Hematopoietic multipotent progenitor cell treated with erythropoietin and hydrocortisone succinate and interleukin-3 and kit ligand, for 15 days (in vitro differentiated cells): ENCODE data around the gene ATF2.
"Not testable (repeated sequence)": the region's sequence is repeated elsewhere in the genome, so short reads cannot be mapped to it uniquely, and the experiment has no call there.

ENCODE experiments used
- DNase-seq: peaks from one replicate; pipeline ENCODE4 v3.0.0-alpha.2; 2015; ENCODE audit warnings: low spot score

ATF2 gene

DNA sequence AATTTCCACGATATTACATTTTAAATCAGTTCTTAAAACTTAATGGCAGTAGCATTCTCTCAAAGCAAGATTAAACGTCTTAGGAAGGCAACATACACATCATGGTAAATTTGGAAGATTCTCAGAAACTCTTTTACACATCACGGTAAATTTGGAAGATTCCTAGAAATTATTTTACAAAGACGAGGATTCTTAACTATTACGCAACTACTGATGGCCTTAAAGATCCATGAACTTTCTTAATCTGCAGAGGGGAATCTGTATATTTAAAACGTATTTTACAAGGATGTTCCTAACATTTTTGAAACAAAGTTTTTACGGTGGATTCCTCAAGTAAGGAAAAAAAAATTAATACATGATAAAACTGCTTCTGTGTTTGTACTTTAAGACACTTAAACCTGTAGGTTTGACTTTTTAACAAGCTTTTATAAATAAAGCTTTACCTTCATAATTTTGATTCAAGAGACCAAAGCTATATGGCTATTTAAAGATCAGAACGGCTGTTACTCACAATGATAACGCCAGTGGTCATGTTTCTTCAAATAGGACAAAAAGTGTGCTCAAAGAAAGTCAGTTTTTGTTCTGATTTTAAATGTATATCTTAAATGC, 1.7 kb downstream of the ATF2 start:
- no peak for DNase-seq

DNA sequence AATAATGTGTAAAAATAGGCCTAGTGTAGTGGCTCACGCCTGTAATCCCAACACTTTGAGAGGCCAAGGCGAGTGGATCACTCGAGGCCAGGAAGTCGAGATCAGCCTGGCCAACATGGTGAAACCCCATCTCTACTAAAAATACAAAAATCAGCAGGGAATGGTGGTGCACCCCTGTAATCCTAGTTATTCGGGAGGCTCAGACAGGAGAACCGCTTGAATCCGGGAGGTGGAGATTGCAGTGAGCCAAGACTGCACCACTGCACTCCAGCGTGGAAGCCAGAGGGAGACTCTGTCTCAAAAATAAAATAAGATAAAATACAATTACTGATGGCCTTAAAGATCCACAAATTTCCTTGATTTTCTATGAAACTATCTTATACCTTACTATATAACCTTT, 3.8 kb downstream of the ATF2 start:
- DNase-seq = no peak

DNA sequence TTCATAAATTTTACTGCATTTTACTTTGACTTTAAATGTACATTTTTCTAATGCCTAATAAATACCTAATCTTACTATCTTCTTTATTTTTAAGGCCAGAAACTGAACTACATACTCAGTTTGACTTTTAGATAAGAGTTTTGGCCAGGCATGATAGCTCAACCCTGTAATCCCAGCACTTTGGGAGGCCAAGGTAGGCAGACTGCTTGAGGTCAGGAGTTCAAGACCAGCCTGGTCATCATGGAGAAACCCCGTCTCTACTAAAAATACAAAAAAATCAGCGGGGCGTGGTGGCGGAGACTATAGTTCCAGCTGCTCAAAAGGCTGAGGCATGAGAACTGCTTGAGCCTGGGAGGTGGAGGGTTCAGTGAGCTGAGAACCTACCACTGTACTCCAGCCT, 9.1 kb downstream of the ATF2 start:
- DNase-seq = no peak

DNA sequence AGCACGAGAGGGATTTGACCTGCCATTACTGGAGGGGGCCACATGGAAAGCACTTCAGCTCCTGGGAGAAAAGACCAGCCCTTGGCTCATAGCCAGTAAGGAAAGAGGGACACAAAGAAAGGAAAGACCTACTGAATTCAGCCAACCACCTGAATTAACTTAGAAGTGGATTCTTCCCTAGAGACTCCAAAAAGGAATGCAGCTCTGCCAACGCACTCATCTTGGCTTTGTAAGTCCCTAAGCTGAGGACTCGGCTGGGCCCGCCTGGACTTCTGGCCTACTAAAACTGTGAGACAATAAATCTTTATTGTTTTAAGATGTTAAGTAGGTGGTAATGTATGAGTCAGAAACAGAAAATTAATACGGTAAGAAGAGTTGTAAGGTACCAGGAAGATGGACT, 11.5 kb downstream of the ATF2 start:
- no peak for DNase-seq

DNA sequence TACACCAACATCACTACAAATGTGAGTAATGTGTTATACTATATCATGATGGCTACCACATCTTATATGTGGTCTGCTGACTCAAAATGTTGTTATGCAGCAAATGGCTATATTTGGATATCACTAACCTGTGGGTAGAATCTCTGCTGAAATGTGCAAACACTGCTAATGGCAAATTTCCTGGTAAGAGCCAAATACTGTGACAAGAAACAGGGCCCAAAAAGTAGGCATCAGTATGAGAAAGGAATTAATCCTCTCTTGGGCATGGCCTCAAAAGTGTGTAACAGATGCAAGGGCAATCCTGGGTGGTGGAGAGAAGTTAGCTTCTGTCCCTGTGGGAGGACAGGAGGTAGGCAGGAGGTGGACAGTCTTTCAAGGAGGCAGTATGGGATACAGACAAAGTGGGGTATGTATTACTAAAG, 13.3 kb downstream of the ATF2 start:
- no peak for DNase-seq

DNA sequence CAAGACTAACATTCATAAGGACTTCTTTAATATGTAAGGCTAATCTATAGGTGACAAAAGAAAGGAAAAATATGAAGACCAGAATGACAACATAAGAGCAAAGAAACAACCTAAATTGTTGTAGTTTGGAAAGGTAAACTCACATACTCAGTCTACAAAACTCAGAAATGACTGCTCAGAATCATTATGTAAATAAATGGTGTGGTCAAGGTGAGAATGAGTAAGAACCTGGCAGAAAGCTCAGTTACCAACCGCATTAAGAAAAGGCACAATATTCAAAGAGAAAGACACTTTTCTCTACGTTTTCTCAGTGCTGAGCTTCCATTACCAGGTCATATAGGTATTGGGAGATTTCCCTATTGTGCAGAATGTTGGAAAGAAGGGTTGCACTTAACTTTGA, 15.8 kb downstream of the ATF2 start:
- no peak for DNase-seq

DNA sequence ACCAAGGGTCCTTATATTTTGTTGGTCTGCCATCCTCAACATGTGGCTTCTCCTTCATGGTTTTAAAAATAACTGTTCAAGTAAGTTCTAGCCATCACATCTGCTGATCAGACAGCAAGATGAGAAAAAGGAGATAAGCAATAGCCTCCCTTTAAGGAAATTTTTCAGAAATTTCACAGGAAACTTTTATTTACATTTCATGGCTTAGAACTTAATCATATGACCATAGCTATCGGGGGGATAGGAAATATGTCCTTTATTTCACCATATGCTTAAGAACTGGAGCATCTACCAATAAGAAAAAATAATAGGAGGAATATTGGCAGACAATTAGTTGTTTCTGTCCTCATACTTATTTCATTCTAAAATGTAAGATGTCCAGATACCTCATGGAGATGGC, 16.2 kb downstream of the ATF2 start:
- no peak for DNase-seq

DNA sequence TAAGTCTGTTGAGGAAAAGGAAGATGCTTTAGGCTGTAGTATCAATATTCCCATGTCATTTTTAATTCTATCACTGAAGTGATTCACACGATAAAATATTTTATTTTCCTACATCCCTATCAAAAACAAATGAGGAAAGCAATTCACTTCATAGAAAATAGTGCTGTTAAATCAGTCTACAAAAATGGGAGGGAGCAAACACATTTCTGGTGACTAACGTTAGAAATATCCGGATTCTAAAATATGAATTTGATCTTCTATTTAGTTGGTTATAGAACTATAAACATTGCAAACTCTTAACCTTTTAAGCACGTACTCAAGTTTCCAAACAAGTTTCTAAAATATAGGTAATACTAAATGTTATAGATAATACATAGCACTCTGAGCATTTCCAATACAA, 20.8 kb downstream of the ATF2 start:
- DNase-seq = no peak

DNA sequence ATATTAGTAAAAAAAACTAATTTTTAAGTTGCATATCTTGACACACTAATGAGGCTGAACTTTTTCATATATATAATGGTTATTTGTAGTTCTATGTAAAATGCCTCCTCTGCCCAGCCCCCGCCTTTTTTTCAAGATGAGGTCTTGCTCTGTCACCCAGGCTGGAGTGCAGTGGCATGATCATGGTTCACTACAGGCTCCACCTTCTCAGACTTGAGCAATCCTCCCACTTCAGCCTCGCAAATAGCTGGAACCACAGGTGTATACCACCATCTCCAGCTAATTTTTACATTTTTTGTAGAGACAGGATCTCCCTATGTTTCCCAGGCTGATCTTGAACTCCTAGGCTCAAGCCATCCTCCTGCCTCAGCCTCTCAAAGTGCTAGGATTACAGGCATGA, 24.3 kb downstream of the ATF2 start:
- DNase-seq = no peak

DNA sequence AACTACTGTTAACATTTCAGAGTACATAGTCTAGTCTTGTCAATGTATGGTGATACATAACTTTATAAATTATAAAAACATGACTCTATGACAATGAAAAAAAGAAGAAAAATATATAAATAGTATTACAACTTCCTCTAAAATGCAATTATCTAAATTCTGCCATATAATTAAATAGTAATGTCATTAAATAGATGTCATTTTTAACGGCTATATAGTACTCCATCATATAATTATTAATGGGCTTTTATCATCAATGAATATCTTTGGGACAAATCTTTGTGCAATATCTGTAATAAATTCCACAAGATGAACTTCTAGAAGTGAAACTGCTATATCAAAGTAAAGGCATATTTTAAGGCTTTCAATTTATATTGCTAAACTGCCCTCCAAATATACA, 24.8 kb downstream of the ATF2 start:
- DNase-seq = no peak

DNA sequence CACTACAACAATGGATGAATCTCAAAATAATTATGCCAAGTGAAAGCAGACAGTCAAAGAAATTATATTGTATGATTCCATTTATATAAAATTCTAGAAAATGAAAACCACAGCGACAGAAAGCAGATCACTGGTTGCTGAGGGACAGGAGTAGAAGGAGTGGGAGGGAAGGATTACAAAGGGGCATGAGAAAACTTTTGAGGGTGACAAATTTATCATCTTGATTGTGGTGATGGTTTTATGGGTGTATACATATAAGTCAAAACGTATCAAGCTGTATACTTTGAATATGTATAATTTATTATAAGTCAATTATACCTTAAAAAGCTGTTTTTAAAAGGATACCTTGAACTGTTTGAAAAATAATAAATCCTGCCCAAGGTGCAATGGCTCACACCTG, 27.7 kb downstream of the ATF2 start:
- DNase-seq = no peak

DNA sequence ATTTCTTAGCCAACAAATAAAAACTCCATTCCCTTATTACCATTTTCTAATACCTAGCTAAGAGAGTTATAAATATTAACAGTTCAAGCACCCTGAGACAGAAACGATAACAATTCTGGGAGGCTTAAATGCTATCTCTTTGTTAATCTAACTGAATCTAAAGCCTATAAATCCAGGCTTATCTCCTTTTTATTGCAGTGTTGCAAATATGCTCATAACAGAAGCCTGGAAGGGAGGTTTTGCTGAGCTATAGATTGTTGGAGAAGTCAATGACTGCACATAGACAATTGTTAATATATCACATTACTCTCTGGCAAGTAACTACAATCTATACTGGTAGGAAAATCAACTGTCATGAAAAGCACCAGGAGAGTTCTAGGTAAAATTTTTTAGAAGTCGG, 30.2 kb downstream of the ATF2 start:
- DNase-seq = no peak

DNA sequence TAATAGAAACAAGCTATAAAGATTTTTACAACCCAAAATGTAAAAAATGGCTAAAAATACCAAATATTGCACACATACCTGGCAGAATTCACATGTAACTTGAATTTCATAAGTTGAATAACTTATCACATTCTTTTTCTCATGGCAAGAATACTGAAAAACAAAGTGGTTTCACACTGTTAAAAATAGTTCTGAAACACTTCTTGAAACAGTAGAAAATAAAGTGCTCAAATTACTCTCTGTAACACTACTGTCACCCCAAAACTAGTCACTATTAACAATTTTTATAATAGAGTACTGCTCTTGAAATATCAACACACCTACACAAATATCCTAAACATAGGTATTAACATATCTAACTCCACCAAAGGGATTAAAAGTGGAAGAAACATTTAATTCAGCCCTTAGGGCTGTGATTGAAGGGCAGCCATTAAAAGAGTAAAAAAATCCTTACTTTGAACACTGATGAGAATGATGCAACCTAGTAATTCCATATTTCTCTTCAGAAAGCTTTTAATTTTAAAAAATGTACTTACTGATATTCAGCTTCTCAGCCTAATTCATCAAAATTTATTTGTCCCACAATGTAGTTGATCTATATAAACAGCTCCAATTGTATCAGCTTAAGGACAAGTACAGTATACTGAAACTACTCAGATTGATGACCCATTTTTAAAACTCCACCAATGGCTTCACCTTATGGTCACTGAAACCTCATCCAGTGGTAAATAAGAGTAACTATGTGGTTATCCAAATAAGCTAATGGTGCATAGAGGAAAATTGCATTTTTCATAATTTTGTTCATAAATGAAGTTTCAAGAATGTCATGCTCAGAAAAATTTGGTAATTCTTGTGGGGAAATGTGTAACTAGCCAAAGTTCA, 31.4 kb downstream of the ATF2 start:
- DNase-seq = no peak

DNA sequence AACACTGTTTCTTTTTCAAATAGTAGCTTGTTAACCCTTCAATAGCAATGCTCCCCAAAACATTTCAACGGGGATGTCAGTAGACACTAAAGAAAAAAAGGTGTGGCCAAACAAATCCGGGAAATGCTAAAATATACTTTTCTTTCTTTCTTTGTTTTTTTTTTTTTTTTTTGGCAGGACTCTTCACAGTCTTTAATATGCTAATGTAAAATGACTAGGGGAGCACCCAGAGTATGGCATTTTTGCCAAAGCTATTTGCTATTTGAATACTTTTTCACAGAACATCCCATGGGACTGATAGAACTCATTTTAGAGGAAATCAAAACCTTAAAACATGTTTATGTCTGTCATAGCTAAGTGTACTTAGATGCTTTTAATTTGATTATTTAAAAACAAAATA, 32.1 kb downstream of the ATF2 start:
- no peak for DNase-seq

DNA sequence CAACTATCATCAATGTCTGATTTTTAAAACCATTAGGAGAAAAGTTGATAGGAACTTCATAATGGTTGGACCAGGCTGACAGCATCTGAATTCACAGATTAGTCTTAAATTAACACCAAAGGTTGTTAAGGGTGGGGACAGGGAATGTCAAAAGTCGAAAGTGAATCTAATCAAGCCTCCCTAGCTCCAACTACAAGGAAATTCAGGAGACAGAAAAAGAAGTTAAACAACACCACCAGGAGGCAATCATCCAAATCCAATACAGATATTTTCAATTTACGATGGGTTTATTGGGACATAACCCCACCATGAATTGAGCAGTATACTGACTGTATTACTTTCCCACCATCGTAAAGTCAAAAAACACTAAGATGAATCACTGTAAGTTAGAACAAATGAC, 32.8 kb downstream of the ATF2 start:
- no peak for DNase-seq

DNA sequence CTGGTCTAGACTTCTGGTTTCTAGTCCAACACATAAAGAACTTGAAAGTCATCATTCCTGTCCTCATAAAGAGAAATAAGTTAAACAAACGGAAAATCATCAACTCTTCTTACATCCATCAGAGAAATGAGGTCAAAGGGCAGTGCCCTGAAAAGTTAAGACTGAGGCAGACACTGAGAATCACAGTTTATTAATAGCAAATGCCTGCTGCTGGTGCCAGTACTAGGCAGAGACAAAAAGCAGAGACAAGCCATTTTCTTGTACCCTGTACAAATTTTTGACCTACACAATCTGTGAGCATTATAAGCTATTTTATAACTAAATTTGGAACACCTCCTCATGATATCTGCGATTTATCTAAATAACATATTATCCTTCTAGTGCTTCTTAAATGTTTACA, 36.8 kb downstream of the ATF2 start:
- DNase-seq = no peak

DNA sequence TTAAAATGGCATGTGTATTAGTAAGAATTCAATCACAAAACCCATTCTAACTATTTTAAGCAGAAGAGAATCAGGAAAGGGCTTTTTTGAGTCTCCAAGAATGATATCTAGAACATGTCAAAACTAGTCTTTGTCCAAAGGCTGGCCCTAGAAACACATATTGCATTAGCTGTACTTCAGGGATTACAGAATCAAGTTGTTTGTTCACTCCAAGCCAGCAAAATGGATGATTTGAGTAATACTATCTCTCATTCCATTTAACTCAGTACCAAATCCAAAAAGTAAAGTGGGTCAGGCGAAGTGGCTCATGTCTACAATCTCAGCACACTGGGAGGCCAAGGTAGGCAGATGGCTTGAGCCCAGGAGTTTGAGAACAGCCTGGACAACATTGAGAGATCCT, 41.3 kb downstream of the ATF2 start:
- no peak for DNase-seq

DNA sequence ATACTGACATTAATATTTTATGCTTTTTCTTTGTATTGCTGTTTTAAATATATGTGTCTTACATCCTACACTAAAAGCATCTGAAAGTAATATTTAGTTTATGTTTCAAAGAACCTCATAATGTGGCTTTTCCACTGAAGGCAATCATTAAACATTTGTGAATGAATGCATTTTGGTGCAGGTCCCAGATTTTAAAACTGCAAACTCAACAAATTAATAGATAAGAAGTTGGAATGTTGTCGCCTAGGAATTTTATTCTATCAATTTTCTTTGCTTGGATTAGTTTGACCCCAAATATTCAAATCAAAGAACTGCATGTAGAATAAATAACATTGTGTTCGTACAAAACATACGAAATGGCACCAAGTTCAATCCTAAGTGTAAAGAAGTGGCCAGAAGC, 44.7 kb downstream of the ATF2 start:
- no peak for DNase-seq

DNA sequence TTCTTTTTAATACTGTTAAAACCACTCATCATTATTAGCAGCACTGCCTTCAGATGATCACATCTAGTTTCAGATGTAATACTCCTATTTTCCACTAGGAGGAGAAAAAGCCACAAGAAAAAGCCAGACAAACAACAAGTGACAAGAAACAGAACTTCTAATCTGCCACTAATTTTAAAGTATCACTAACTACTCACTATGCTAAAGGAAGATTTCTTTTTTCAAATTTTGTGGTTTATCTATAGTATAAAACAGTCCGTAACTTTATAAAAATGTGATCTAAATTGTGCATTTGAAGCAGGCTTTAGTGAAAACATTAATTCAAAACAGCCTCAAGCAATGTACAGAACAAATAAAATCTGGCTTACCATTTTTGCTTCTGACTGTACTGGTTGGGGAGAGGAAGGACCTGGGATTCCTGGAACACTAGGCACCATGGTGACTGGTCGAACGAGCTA, 56.8 kb downstream of the ATF2 start:
- peak; percentile 76 for DNase-seq

DNA sequence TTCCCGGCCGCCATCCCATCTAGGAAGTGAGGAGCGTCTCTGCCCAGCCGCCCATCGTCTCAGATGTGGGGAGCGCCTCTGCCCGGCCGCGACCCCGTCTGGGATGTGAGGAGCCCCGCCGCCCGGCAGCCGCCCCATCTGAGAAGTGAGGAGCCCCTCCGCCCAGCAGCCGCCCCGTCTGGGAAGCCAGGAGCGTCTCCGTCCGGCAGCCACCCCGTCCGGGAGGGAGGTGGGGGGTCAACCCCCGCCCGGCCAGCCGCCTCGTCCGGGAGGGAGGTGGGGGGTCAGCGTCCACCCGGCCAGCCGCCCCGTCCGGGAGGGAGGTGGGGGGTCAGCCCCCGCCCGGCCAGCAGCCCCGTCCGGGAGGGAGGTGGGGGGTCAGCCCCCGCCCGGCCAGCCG, 59.9 kb downstream of the ATF2 start:
- DNase-seq = not testable (repeated sequence)

DNA sequence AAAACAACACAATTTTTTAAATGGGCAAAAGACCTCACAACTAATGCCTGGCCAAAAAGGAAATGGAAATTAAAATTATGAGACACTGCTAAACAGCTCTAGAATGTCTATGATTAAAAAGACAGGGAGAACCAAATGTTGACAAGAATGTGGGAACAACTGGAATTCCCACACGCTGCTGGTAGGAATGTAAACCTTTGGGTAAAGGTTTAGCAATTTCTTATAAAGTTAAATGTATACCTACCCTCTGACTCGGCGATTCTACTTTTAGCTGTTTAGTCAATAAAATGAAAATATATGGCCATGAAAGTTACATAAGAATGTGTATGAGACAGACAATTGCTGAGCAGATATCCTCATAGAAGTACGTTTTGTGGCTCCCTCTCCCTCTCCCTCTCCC, 60.9 kb downstream of the ATF2 start:
- DNase-seq = no peak

DNA sequence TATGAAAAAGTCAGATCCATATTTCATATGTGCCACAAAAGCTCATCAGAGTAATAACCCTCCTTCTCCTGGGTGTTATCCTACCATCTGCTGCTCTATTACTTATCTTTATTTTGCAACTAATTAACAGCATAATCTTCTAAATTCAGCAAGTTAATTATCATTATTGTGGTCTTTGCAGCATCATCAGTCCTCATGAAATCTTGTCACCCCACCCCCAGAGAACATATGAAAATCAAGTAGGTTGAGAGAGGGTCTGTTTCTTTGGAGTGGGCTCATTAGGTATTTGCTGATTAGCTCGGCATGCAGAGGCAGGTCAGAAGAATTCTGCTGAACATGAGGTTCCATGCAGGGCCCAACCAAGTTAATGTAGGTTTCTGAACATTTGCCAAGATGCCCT, 64.8 kb downstream of the ATF2 start:
- no peak for DNase-seq

DNA sequence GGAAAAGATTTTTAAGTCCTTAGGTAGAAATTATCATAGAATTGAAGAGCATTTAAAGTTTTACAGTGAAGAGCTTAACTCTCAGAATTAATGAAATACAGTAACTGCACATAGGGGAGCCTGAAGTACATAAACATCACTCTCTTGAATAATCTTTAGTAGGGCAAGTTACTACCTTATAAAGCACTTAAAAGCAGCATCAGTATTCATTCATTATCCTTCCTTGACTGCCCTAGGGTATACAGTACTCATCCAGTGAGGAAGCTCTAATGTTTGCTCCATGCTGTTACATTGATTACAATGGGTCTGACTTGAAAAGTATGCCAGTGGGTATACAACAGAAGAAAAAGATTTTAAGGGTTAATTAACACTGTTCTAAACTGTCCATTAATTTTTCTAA, 66.5 kb downstream of the ATF2 start:
- DNase-seq = no peak

DNA sequence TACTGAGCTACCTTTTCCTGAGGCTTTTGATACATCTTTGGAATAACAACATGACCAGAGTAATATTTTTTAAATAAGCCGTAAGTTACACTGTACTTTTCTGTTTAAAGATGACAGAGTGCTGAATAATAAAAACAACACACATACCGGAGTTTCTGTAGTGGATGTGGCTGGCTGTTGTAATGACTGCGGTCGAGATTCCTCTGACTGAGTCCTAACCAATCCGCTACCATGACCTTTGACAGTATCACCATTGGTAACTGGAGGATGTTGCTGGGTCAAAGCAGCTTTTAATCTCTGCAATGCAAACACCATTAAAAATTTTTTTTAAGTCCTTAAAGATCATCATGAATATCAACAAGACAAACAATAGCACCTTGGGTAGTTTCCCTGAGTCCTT, 70.7 kb downstream of the ATF2 start:
- DNase-seq = no peak
